Fibroblast of lung (primary cell): Measurements from ENCODE around the gene ITGA3. TPM values are rescaled to one million over a fixed set of nuclear protein-coding genes. Genes with fewer than 3 reads are reported as not detected.

Experiments
- DNase-seq, 2 donors: peaks; one replicate each; pipeline versions ENCODE4 v3.0.0 to v3.0.0-alpha.2; 2010; ENCODE audit warnings: low read depth in 2 of 2
- H2AFZ ChIP-seq: 2 replicates; pipeline ENCODE4 v1.5.1; 2012; ENCODE audit warnings: low read length, control low read depth, inconsistent platforms
- H3K27ac ChIP-seq: 2 replicates; pipeline ENCODE4 v1.5.1; 2011; ENCODE audit warnings: low read length, control low read depth; ENCODE audit not compliant: insufficient read depth
- H3K27me3 ChIP-seq: 2 replicates; pipeline ENCODE4 v1.5.1; 2011; ENCODE audit warnings: mild to moderate bottlenecking, low read length; ENCODE audit not compliant: control insufficient read depth, insufficient read depth
- H3K36me3 ChIP-seq: 2 replicates; pipeline ENCODE4 v1.5.1; 2011; ENCODE audit warnings: low read length; ENCODE audit not compliant: control insufficient read depth, insufficient read depth
- H3K4me1 ChIP-seq: 2 replicates; pipeline ENCODE4 v1.5.1; 2011; ENCODE audit warnings: low read length; ENCODE audit not compliant: control insufficient read depth, insufficient read depth; ENCODE audit errors: extremely low read depth
- H3K4me2 ChIP-seq: 2 replicates; pipeline ENCODE4 v1.5.1; 2011; ENCODE audit warnings: low read length, control low read depth; ENCODE audit not compliant: insufficient read depth; ENCODE audit errors: extremely low read depth
- H3K4me3 ChIP-seq, 4 experiments: fragments of 200-600 bp in 1 of 4; sonication (generic) in 1 of 4; replicated peaks in 1 of 4; 2 replicates each; pipeline ENCODE4 v1.5.1; 2011 to 2016; ENCODE audit warnings: low read length in 4 of 4, low read depth in 3 of 4, mild to moderate bottlenecking in 3 of 4, control low read depth in 2 of 4, inconsistent platforms in 1 of 4, mixed read lengths in 1 of 4; ENCODE audit not compliant: insufficient read depth in 1 of 4; ENCODE audit errors: control extremely low read depth in 1 of 4
- H3K79me2 ChIP-seq: 2 replicates; pipeline ENCODE4 v1.5.1; 2012; ENCODE audit warnings: mild to moderate bottlenecking, low read length, inconsistent platforms; ENCODE audit not compliant: control insufficient read depth, insufficient read depth
- H3K9ac ChIP-seq: 2 replicates; pipeline ENCODE4 v1.5.1; 2011; ENCODE audit warnings: mild to moderate bottlenecking, low read length, control low read depth; ENCODE audit not compliant: insufficient read depth
- H3K9me3 ChIP-seq: 2 replicates; pipeline ENCODE4 v1.5.1; 2012; ENCODE audit warnings: low read depth, low read length; ENCODE audit not compliant: control insufficient read depth, insufficient read depth
- H4K20me1 ChIP-seq: 2 replicates; pipeline ENCODE4 v1.5.1; 2011; ENCODE audit warnings: low read length; ENCODE audit not compliant: control insufficient read depth, insufficient read depth; ENCODE audit errors: extremely low read depth
- EZH2 ChIP-seq: IDR thresholded peaks from 2 replicates; pipeline ENCODE4 v1.5.1; 2012; ENCODE audit warnings: low read length, control low read depth, mild to moderate bottlenecking; ENCODE audit errors: missing control alignments
- polyA plus RNA-seq, 2 donors: library from polyadenylated mRNA; depleted of rRNA in 1 of 2; stranded (reverse) in 1 of 2; unstranded in 1 of 2; fragments of >200 nt; gene quantifications; 2 replicates each; pipeline ENCODE4 v1.2.1, GENCODE V29; 2011 to 2012; ENCODE audit warnings: missing spikeins in 1 of 2
- total RNA-seq: library from RNA; depleted of rRNA; stranded (reverse); fragments of >200 nt; gene quantifications from 2 replicates; pipeline ENCODE4 v1.2.1, GENCODE V29; 2014
- TF ChIP-seq, protein P1 (sequence below), 2 donors: IDR thresholded peaks in 1 of 2; conservative IDR thresholded peaks in 1 of 2; 1 replicate in 1 of 2; 2 replicates in 1 of 2; pipeline ENCODE4 v1.5.1; 2011 to 2012; ENCODE audit warnings: low read length in 2 of 2, control low read depth in 1 of 2, inconsistent platforms in 1 of 2, low read depth in 1 of 2, mild to moderate bottlenecking in 1 of 2

ITGA3 gene
- total and polyA plus RNA-seq, 2 donors (not counting 1 experiment from before 2014, with no cell fraction given) = 67.3 to 269 TPM

DNA sequence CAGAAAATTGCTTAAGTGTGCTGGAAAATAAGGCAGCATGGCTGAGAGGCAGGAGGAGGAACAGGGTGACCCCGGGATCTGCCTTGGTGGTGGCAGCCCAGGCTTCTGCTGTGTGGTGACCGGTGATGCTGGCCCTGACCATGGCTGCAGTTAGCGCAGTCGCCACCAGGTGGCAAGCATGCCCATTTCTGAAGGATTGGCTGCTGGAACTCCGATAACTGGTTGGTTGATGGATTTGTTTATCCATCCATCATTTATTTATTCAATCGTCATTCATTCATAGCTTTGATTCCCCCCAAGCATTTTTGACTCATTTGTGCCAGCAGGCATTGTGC is 29.1 kb upstream of the ITGA3 start:
- H3K9me3 ChIP-seq = peaks cover 3% of the 10 kb centered on the region
- H3K4me3 ChIP-seq = peak overlapping the region; percentile 18 to 62 (median 35)
- H3K27me3 ChIP-seq = no peaks in the 10 kb centered on the region
- H3K79me2 ChIP-seq = no peaks in the 10 kb centered on the region
- TF ChIP-seq, protein P1, sequence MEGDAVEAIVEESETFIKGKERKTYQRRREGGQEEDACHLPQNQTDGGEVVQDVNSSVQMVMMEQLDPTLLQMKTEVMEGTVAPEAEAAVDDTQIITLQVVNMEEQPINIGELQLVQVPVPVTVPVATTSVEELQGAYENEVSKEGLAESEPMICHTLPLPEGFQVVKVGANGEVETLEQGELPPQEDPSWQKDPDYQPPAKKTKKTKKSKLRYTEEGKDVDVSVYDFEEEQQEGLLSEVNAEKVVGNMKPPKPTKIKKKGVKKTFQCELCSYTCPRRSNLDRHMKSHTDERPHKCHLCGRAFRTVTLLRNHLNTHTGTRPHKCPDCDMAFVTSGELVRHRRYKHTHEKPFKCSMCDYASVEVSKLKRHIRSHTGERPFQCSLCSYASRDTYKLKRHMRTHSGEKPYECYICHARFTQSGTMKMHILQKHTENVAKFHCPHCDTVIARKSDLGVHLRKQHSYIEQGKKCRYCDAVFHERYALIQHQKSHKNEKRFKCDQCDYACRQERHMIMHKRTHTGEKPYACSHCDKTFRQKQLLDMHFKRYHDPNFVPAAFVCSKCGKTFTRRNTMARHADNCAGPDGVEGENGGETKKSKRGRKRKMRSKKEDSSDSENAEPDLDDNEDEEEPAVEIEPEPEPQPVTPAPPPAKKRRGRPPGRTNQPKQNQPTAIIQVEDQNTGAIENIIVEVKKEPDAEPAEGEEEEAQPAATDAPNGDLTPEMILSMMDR (conservative IDR thresholded peaks at IDR 0.05 in 1 of 2, IDR thresholded peaks at IDR 0.05 in 1 of 2; ENCODE audit: low read depth in 1 of 2, low read length in 2 of 2) = peak; percentile 90 to 96
- no peak for TF ChIP-seq EZH2
- H2AFZ ChIP-seq = no peak overlapping the region
- no peaks in the 10 kb centered on the region for H4K20me1 ChIP-seq
- peak overlapping the region; percentile 79 for H3K4me2 ChIP-seq
- H3K36me3 ChIP-seq = no peaks in the 10 kb centered on the region
- H3K9ac ChIP-seq = peak overlapping the region; percentile 44
- H3K4me1 ChIP-seq = peaks cover 20% of the 10 kb centered on the region
- DNase-seq = peak; percentile 69 to 78
- peak overlapping the region; percentile 86 for H3K27ac ChIP-seq

DNA sequence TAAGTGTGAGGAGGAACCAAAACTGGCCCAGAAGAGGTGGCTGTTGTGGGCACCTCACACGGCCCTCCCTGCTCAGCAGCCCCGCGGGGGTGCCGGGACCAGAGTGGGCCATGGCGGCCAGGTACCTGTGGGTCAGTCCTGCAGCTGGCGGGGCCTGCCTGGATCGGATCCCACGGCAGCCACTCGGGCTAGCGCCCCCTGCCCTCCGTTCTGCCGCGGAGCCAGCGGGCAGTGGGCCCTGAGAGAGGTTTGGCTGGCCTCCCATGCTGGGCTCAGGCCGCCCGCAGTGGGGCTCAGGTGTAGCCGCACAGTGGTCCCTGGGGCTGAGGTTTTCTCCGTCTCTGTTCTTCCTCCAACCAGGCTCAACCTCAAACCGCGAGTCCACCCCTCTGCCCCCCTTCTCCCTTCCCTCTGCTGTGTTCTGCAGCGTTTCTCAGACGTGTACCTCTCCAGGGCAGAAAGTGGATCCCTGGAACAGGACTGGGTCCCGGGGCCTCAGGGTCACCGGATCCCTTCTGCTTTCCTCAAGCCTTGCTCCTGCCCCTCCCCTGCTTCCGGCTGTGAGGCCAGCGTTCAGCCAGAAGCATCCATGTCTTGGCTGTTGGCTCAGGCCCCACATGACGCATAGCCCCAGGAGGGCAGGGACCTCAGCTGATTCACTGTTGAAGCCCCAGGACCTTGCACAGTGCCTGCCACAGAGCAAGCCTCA is 28.6 kb upstream of the ITGA3 start:
- no peaks in the 10 kb centered on the region for H4K20me1 ChIP-seq
- H3K27me3 ChIP-seq = no peaks in the 10 kb centered on the region
- H2AFZ ChIP-seq = peak overlapping the region; percentile 78
- H3K36me3 ChIP-seq = no peaks in the 10 kb centered on the region
- TF ChIP-seq, protein P1 (conservative IDR thresholded peaks at IDR 0.05 in 1 of 2, IDR thresholded peaks at IDR 0.05 in 1 of 2; ENCODE audit: low read depth in 1 of 2, low read length in 2 of 2) = no peak
- no peak for TF ChIP-seq EZH2
- peak; percentile 93 to 96 for DNase-seq
- H3K79me2 ChIP-seq = no peaks in the 10 kb centered on the region
- H3K4me1 ChIP-seq = peaks cover 19% of the 10 kb centered on the region
- H3K27ac ChIP-seq = peak overlapping the region; percentile 86
- peak overlapping the region; percentile 79 for H3K4me2 ChIP-seq
- H3K4me3 ChIP-seq = peak overlapping the region; percentile 18 to 62 (median 35)
- H3K9ac ChIP-seq = peak overlapping the region; percentile 44
- H3K9me3 ChIP-seq = peaks cover 3% of the 10 kb centered on the region

DNA sequence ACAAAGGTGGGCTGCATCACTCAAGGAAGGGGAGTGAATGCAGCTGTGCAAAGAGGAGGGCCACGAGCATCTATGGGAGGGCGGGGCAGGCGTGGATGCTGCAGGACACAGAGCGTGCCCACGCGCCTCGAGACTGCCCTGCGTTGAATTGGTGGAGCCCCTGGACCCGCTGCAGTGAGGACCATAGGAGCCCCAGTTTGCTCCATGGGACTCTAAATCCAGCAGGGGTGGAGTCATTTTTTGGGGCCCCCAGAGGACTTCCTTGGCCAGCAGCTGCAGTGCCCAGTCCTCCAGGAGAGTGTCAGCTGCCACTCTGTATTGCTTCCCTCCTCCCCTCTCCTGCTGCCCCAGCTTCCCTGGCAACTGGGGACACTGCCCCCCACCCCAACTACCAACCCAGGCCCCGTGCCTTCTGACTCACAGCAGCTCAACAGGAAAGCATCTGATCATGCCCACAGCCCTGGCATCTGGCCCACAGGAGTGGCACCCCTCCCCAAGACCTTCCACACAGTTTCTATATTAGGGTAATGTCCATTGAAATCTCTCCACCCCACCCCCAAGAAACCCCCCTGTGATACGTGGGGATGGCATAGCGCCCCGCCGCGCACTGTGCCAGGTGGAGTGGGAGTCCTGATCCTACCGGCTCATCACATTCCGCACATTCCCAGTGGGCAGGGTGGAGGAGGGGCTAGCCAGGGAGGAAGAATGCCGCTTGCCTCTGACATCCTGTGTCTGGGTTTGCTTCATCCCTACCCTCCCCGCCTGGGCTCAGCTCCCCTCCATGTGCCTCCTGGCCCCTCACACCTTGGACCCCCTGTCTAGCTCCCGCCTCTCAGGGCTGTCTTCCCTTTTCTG is 27.8 kb upstream of the ITGA3 start:
- Histone ChIP-seq H2AFZ (no peak overlapping the region), H3K9ac (no peak overlapping the region), H3K4me2 (peak overlapping the region; percentile 79)

More for the DNA sequence above, 27.8 kb upstream of the ITGA3 start:
- TF ChIP-seq, protein P1 (conservative IDR thresholded peaks at IDR 0.05 in 1 of 2, IDR thresholded peaks at IDR 0.05 in 1 of 2; ENCODE audit: low read depth in 1 of 2, low read length in 2 of 2) = no peak
- TF ChIP-seq EZH2 = no peak
- no peaks in the 10 kb centered on the region for H3K27me3 ChIP-seq
- peak; percentile 63 to 74 for DNase-seq
- H3K4me3 ChIP-seq = no peak overlapping the region
- no peaks in the 10 kb centered on the region for H3K36me3 ChIP-seq
- no peaks in the 10 kb centered on the region for H4K20me1 ChIP-seq
- H3K9me3 ChIP-seq = peaks cover 3% of the 10 kb centered on the region
- peaks cover 20% of the 10 kb centered on the region for H3K4me1 ChIP-seq
- H3K27ac ChIP-seq = peak overlapping the region; percentile 86
- no peaks in the 10 kb centered on the region for H3K79me2 ChIP-seq
